Dendritic cell treated with granulocyte-macrophage colony-stimulating factor and Interleukin-4, amounts not matched to agents 40 ng/mL and 50 ng/mL, for 4 days (primary cell): ENCODE results near the gene BRD3.

Source experiments
- H3K27ac Mint-ChIP-seq: one replicate; pipeline ENCODE4 v1.8.0; 2022; ENCODE audit warnings: mild to moderate bottlenecking, mixed read lengths
- H3K27me3 Mint-ChIP-seq: one replicate; pipeline ENCODE4 v1.8.0; 2022; ENCODE audit warnings: mild to moderate bottlenecking, mixed read lengths
- H3K36me3 Mint-ChIP-seq: one replicate; pipeline ENCODE4 v1.8.0; 2022; ENCODE audit warnings: low read depth, mixed read lengths
- H3K4me1 Mint-ChIP-seq: one replicate; pipeline ENCODE4 v1.8.0; 2022; ENCODE audit warnings: low read depth, mixed read lengths
- H3K4me3 Mint-ChIP-seq: one replicate; pipeline ENCODE4 v1.8.0; 2022; ENCODE audit warnings: mild to moderate bottlenecking, moderate library complexity, mixed read lengths
- H3K9me3 Mint-ChIP-seq: one replicate; pipeline ENCODE4 v1.8.0; 2022; ENCODE audit warnings: mixed read lengths
- intact Hi-C: fragments of 100-400 bp; cut with micrococcal nuclease; formaldehyde crosslinking; loops from one replicate; pipeline ENCODE4 v1.15.0; 2022

Gene BRD3

DNA sequence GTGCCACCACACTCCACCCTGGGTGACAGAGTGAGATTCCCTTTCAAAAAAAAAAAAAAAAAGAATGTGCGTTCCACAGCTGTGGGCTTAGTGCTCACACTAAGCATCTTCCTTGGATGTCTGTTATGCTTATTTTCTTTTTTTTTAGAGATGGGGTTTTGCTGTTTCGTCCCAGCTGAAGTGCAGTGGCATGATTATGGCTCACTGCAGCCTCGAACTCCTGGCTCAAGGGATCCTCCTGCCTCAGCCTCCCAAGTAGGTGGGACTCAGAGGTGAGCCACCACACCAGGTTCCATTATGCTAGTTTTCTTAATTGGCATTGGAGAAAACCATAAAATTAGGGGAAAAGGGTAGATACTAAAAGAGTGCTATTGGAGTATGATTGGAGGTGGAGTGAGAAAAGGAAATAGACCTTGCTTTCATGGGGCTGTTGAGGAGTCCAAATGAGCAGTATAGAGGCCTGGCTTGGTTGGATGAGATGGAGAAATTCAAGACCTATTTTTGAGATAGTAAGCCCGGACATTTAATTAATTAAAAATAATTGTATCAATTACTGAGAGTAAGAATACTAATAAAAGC, 43.5 kb downstream of the BRD3 start:
- H3K27ac Mint-ChIP-seq: no peak overlapping the region
- no peak overlapping the region for H3K4me3 Mint-ChIP-seq
- intact Hi-C loops: loop anchor here (2.0 kb wide), 1 partner anchor 44 kb away; the partner anchor contains the start of gene BRD3
- peaks cover 17% of the 10 kb centered on the region for H3K4me1 Mint-ChIP-seq
- peaks cover 17% of the 10 kb centered on the region for H3K36me3 Mint-ChIP-seq
- no peaks in the 10 kb centered on the region for H3K27me3 Mint-ChIP-seq
- H3K9me3 Mint-ChIP-seq: no peaks in the 10 kb centered on the region

DNA sequence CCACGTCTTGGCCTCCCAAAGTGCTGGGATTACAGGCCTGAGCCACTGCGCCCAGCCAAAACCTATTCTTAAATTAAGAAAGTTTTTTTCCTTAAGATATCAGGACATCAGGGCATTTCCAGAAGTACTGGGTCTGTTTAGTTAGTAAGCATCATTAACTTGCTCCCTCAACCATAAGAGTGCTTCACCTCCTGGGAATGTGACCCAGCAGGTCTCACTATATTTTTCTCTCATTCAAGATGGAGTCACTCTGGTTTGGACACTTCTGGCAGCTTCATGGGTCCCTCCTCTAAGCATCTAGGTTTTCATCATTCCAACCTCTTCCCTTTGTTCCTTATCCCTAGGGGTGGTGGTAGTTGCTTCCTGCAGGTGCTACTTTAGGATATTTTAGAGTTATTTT, 52.9 kb downstream of the BRD3 start:
- Mint-ChIP-seq H3K9me3 (peaks cover 11% of the 10 kb centered on the region), H3K27me3 (peaks cover 14% of the 10 kb centered on the region), H3K27ac (no peak overlapping the region)

GRCh38 chr9:134011401-134011800, 56.4 kb downstream of the BRD3 start:
- Mint-ChIP-seq H3K27me3 (peaks cover 43% of the 10 kb centered on the region), H3K9me3 (peaks cover 11% of the 10 kb centered on the region), H3K4me3 (no peak overlapping the region), H3K27ac (no peak overlapping the region), H3K4me1 (no peaks in the 10 kb centered on the region), H3K36me3 (no peaks in the 10 kb centered on the region)
- intact Hi-C loops: no loop called here

More for the DNA sequence above, 52.9 kb downstream of the BRD3 start:
- intact Hi-C loops: no loop called here
- no peak overlapping the region for H3K4me3 Mint-ChIP-seq
- H3K36me3 Mint-ChIP-seq: no peaks in the 10 kb centered on the region
- H3K4me1 Mint-ChIP-seq: no peaks in the 10 kb centered on the region

GRCh38 chr9:134010310-134011173, 57.3 kb downstream of the BRD3 start:
- H3K27ac Mint-ChIP-seq: no peak overlapping the region
- no peak overlapping the region for H3K4me3 Mint-ChIP-seq
- no peaks in the 10 kb centered on the region for H3K36me3 Mint-ChIP-seq
- intact Hi-C loops: no loop called here
- peaks cover 11% of the 10 kb centered on the region for H3K9me3 Mint-ChIP-seq
- no peaks in the 10 kb centered on the region for H3K4me1 Mint-ChIP-seq
- H3K27me3 Mint-ChIP-seq: peaks cover 43% of the 10 kb centered on the region

DNA sequence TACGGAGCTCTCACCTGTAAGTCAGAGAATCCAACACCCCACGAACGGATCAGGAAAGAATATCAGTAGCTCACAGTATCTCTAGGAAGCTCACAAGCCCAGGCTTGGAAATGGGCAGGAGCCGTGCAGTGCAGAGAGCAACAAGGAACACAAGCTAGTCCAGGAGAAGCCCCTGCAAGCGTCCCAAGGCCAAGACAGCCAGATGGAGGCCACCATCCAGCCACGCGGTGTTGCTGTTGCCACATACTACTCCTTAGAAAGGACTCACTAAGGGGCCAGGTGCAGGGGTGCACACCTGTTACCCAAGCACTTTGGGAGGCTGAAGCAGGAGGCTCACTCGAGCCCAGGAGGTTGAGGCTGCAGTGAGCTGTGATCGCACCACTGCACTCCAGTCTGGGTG, 60.3 kb downstream of the BRD3 start:
- H3K9me3 Mint-ChIP-seq: no peaks in the 10 kb centered on the region
- intact Hi-C loops: no loop called here

GRCh38 chr9:134007150-134007549, 60.7 kb downstream of the BRD3 start:
- H3K9me3 Mint-ChIP-seq: no peaks in the 10 kb centered on the region
- H3K27ac Mint-ChIP-seq: no peak overlapping the region
- intact Hi-C loops: no loop called here
- H3K27me3 Mint-ChIP-seq: peaks cover 48% of the 10 kb centered on the region
- H3K4me1 Mint-ChIP-seq: no peaks in the 10 kb centered on the region
- H3K36me3 Mint-ChIP-seq: no peaks in the 10 kb centered on the region
- no peak overlapping the region for H3K4me3 Mint-ChIP-seq

More for the DNA sequence above, 60.3 kb downstream of the BRD3 start:
- Mint-ChIP-seq H3K27me3 (peaks cover 47% of the 10 kb centered on the region), H3K36me3 (no peaks in the 10 kb centered on the region), H3K4me1 (no peaks in the 10 kb centered on the region), H3K4me3 (no peak overlapping the region), H3K27ac (no peak overlapping the region)

- Mint-ChIP-seq H3K27me3 (peaks cover 43% of the 10 kb centered on the region), H3K9me3 (no peaks in the 10 kb centered on the region), H3K36me3 (no peaks in the 10 kb centered on the region), H3K4me1 (no peaks in the 10 kb centered on the region), H3K4me3 (no peak overlapping the region), H3K27ac (no peak overlapping the region)
- intact Hi-C loops: no loop called here
Measured at GRCh38 chr9:134005381-134005780, 62.4 kb downstream of the BRD3 start.

GRCh38 chr9:134004881-134005280, 62.9 kb downstream of the BRD3 start:
- Mint-ChIP-seq H3K36me3 (no peaks in the 10 kb centered on the region), H3K27ac (no peak overlapping the region), H3K27me3 (peaks cover 42% of the 10 kb centered on the region), H3K4me1 (no peaks in the 10 kb centered on the region), H3K9me3 (no peaks in the 10 kb centered on the region), H3K4me3 (no peak overlapping the region)
- intact Hi-C loops: no loop called here

GRCh38 chr9:134004131-134004873, 63.5 kb downstream of the BRD3 start:
- Mint-ChIP-seq H3K27me3 (peaks cover 43% of the 10 kb centered on the region), H3K27ac (no peak overlapping the region), H3K4me1 (no peaks in the 10 kb centered on the region), H3K4me3 (no peak overlapping the region), H3K36me3 (no peaks in the 10 kb centered on the region), H3K9me3 (no peaks in the 10 kb centered on the region)
- intact Hi-C loops: no loop called here

- intact Hi-C loops: no loop called here
- Mint-ChIP-seq H3K4me1 (no peaks in the 10 kb centered on the region), H3K27me3 (peaks cover 32% of the 10 kb centered on the region), H3K36me3 (no peaks in the 10 kb centered on the region), H3K4me3 (no peak overlapping the region), H3K9me3 (no peaks in the 10 kb centered on the region), H3K27ac (no peak overlapping the region)
Measured at GRCh38 chr9:134003237-134003636, 64.6 kb downstream of the BRD3 start.

GRCh38 chr9:134002796-134003195, 65.0 kb downstream of the BRD3 start:
- Mint-ChIP-seq H3K27ac (no peak overlapping the region), H3K4me3 (no peak overlapping the region), H3K9me3 (no peaks in the 10 kb centered on the region), H3K4me1 (no peaks in the 10 kb centered on the region), H3K27me3 (peaks cover 31% of the 10 kb centered on the region), H3K36me3 (no peaks in the 10 kb centered on the region)
- intact Hi-C loops: no loop called here

- Mint-ChIP-seq H3K9me3 (no peaks in the 10 kb centered on the region), H3K27me3 (peaks cover 29% of the 10 kb centered on the region), H3K36me3 (no peaks in the 10 kb centered on the region), H3K4me3 (no peak overlapping the region), H3K4me1 (no peaks in the 10 kb centered on the region), H3K27ac (no peak overlapping the region)
- intact Hi-C loops: loop anchor here (10.0 kb wide), 1 partner anchor 465 kb away; the partner anchor contains the start of gene ADAMTSL2
Measured at GRCh38 chr9:133999851-134000265, 68.0 kb downstream of the BRD3 start.

GRCh38 chr9:133998915-133999595, 68.8 kb downstream of the BRD3 start:
- no peak overlapping the region for H3K4me3 Mint-ChIP-seq
- intact Hi-C loops: loop anchor here (10.0 kb wide), 1 partner anchor 464 kb away; the partner anchor contains the start of gene ADAMTSL2

More at GRCh38 chr9:133998915-133999595, 68.8 kb downstream of the BRD3 start:
- no peaks in the 10 kb centered on the region for H3K36me3 Mint-ChIP-seq
- H3K27ac Mint-ChIP-seq: no peak overlapping the region
- peaks cover 30% of the 10 kb centered on the region for H3K27me3 Mint-ChIP-seq
- H3K4me1 Mint-ChIP-seq: peaks cover 6% of the 10 kb centered on the region
- no peaks in the 10 kb centered on the region for H3K9me3 Mint-ChIP-seq
